GM12864 (cell line): Measurements from ENCODE around the gene GABRB2.

ENCODE experiments used
- DNase-seq: peaks from one replicate; pipeline ENCODE4 v3.0.0-alpha.2; 2011; ENCODE audit warnings: low read depth
- H3K4me3 ChIP-seq: 2 replicates; pipeline ENCODE4 v1.5.1; 2011; ENCODE audit warnings: mild to moderate bottlenecking, low read depth, low read length, control low read depth
- TF ChIP-seq, protein P1 (sequence below): IDR thresholded peaks from 2 replicates; pipeline ENCODE4 v1.5.1; 2011; ENCODE audit warnings: low read depth, mild to moderate bottlenecking, moderate library complexity, low read length, control low read depth, inconsistent platforms; ENCODE audit errors: missing control alignments

GABRB2 gene

DNA sequence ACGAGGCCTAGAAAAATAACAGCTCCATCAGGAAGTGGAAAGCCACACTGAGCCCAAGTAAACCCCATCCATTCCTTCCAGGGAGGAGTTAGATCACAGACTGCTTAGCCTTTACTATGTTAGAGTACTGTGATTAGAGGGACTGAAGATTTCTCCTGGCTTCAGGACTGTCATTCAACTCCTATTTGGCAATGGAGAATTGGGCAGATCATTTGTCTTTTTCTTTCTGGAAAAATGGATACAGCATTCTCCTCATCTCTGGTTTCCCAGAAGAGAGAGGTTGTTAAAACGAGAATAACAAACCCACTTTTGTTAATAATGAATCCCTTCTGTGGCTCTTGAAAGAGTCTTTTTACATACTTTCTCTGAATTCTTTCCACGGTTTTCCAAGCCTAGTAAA is 150.4 kb downstream of the GABRB2 start:
- no peak for DNase-seq
- no peak overlapping the region for H3K4me3 ChIP-seq
- TF ChIP-seq, protein P1, sequence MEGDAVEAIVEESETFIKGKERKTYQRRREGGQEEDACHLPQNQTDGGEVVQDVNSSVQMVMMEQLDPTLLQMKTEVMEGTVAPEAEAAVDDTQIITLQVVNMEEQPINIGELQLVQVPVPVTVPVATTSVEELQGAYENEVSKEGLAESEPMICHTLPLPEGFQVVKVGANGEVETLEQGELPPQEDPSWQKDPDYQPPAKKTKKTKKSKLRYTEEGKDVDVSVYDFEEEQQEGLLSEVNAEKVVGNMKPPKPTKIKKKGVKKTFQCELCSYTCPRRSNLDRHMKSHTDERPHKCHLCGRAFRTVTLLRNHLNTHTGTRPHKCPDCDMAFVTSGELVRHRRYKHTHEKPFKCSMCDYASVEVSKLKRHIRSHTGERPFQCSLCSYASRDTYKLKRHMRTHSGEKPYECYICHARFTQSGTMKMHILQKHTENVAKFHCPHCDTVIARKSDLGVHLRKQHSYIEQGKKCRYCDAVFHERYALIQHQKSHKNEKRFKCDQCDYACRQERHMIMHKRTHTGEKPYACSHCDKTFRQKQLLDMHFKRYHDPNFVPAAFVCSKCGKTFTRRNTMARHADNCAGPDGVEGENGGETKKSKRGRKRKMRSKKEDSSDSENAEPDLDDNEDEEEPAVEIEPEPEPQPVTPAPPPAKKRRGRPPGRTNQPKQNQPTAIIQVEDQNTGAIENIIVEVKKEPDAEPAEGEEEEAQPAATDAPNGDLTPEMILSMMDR: no peak

DNA sequence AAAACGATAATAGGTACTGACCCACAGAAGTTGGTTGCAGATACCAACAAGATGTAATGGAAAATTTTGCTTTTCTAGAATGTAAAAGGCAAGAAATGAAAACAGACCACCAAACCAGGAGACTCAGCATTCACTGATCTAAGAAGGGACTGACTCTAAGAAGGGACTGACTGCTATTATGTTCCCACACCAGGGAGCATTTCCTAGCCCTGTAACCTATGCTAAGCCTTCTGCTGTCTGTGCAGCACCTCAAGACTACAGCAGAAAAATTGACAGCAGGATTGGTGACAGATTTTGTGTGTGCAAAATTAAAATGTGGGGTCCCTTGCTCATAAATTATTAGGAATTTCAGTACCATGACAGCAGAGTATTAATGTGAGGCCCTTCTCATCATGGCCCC is 154.8 kb downstream of the GABRB2 start:
- H3K4me3 ChIP-seq: no peak overlapping the region
- DNase-seq: no peak
- TF ChIP-seq, protein P1: no peak

GRCh38 chr5:161391016-161391415 is 155.5 kb downstream of the GABRB2 start:
- DNase-seq: no peak
- TF ChIP-seq, protein P1: no peak

DNA sequence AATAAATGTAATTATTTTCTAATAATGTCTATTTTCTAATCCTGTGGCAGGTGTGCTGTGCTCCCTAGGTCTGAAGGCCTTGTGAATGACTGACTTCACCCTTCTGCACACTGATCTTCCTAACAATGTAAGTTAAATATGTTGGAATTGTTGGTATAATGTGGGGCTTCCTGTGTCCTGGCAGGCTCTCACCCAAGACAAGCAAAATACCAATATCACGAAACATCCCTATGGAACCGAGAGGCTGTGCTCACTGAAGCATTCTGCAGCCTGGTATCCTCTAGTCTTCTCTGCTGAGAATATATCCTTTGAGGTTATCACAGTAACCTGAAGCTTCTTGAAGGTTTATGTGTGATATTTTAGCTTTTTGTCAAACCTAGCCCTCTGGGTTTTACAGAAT is 159.4 kb downstream of the GABRB2 start:
- TF ChIP-seq, protein P1: no peak
- no peak overlapping the region for H3K4me3 ChIP-seq
- DNase-seq: no peak

More at GRCh38 chr5:161391016-161391415, 155.5 kb downstream of the GABRB2 start:
- no peak overlapping the region for H3K4me3 ChIP-seq

DNA sequence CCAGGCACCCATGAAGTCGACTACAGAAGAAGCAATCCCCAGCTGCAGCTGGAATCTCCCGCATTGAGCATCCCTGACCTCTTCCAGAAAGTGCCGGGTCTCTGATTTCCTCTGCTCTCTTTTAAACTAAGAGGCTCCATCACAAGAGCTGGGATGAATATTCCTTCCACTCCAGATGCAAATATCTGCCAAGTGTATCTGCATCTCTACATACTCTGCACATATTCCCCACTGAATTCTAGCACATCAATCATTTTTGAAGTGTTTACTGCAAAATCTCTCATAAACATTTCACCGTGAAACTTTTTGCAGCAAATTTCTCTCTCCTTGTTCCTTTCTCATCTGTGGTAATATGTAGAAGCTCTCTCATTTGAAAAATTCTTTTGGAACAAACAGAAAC is 161.5 kb downstream of the GABRB2 start:
- TF ChIP-seq, protein P1: no peak
- no peak overlapping the region for H3K4me3 ChIP-seq
- DNase-seq: no peak

DNA sequence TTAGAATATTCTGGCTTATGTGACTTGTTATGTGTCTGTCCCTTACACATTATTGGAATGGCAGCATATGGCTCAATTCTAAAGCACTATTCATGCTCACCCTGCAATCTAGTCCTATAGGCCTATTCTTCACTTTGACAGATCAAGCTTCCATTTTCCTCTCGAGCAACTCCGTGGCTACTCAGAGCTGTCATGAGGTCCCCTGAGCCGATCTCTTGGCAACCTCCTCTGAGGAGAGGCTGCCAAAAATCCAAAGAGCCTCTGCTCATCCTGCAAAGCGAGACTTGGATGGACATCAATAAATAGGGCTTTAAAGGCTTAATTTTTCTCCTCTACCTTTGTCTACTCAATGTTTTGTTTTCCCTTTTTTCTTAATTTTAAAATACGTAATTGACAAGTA is 163.8 kb downstream of the GABRB2 start:
- no peak overlapping the region for H3K4me3 ChIP-seq
- no peak for DNase-seq
- TF ChIP-seq, protein P1: no peak

GRCh38 chr5:161380486-161380885 is 166.0 kb downstream of the GABRB2 start:
- no peak overlapping the region for H3K4me3 ChIP-seq
- TF ChIP-seq, protein P1: no peak
- no peak for DNase-seq
